Epithelial cell of proximal tubule (primary cell): ENCODE data around the gene PNPLA4. TPM values are rescaled to one million over a fixed set of nuclear protein-coding genes. Genes with fewer than 3 reads are reported as not detected.
A peak's percentile ranks its signal among the peaks of the same experiment; 100 is the strongest.

Experiments
- DNase-seq: peaks from one replicate; pipeline ENCODE4 v3.0.0-alpha.2; 2011; ENCODE audit warnings: low read depth
- H3K4me3 ChIP-seq: 2 replicates; pipeline ENCODE4 v1.5.1; 2011; ENCODE audit warnings: low read depth, mild to moderate bottlenecking, low read length
- total RNA-seq: library from RNA; depleted of rRNA; stranded (reverse); fragments of >200 nt; gene quantifications from 2 replicates; pipeline ENCODE4 v1.2.3, GENCODE V29; 2015
- TF ChIP-seq, protein P1 (sequence below): conservative IDR thresholded peaks from 2 replicates; pipeline ENCODE4 v1.5.1; 2012; ENCODE audit warnings: low read depth, mild to moderate bottlenecking, low read length

The PNPLA4 gene
- total RNA-seq, 1 donor from 2014 or later: 9.2 TPM

- peak; percentile 9 for DNase-seq
- H3K4me3 ChIP-seq: no peak overlapping the region
- TF ChIP-seq, protein P1, sequence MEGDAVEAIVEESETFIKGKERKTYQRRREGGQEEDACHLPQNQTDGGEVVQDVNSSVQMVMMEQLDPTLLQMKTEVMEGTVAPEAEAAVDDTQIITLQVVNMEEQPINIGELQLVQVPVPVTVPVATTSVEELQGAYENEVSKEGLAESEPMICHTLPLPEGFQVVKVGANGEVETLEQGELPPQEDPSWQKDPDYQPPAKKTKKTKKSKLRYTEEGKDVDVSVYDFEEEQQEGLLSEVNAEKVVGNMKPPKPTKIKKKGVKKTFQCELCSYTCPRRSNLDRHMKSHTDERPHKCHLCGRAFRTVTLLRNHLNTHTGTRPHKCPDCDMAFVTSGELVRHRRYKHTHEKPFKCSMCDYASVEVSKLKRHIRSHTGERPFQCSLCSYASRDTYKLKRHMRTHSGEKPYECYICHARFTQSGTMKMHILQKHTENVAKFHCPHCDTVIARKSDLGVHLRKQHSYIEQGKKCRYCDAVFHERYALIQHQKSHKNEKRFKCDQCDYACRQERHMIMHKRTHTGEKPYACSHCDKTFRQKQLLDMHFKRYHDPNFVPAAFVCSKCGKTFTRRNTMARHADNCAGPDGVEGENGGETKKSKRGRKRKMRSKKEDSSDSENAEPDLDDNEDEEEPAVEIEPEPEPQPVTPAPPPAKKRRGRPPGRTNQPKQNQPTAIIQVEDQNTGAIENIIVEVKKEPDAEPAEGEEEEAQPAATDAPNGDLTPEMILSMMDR: peak; percentile 75
These were observed 1.2 kb downstream of the PNPLA4 start for GRCh38 chrX:7925867-7926472.

- DNase-seq: no peak
- TF ChIP-seq, protein P1: no peak
- H3K4me3 ChIP-seq: no peak overlapping the region
These were observed 5.5 kb downstream of the PNPLA4 start for GRCh38 chrX:7921750-7922149.

- TF ChIP-seq, protein P1: no peak
- DNase-seq: no peak
- no peak overlapping the region for H3K4me3 ChIP-seq
These were observed 18.4 kb downstream of the PNPLA4 start for GRCh38 chrX:7908821-7909220.

DNA sequence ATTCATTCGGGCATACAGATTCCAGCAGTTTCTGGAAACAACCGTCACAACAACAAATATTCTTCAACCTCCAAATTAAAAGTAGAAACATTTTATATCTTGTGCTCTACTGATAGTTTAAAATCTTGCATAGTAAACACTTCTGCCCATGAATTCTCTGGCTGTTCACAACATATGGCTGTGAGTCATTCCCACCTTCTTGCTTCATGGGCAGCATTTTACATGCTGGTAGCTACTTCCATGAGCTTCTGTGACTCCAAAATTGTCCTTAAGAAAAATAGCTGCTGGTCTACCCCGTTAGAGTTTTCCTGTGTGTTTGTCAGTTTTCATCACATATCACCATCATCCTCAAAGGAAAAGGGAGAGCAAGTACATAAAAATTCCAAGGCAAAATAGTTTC is 22.7 kb downstream of the PNPLA4 start:
- no peak for DNase-seq
- TF ChIP-seq, protein P1: no peak
- no peak overlapping the region for H3K4me3 ChIP-seq

DNA sequence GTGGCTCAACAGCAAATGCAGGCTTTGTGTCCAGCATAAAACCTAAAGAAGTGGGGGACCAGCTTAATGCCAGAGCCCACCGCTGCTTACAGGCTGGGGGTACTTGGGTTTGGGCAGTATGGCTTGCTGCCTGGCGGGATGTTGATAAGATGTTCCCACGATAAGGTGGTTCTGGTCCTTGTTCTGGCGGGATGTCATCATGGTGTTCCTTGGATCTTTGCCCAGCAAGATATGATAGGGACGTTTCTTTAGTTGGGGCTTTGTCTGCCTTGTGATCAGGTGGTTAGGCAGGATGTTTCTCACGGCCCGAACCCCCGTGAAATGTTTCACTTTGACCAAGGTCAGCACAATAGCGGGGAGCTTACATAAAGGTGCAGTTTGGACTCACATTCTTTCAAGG is 35.3 kb downstream of the PNPLA4 start:
- H3K4me3 ChIP-seq: no peak overlapping the region
- TF ChIP-seq, protein P1: no peak
- no peak for DNase-seq

DNA sequence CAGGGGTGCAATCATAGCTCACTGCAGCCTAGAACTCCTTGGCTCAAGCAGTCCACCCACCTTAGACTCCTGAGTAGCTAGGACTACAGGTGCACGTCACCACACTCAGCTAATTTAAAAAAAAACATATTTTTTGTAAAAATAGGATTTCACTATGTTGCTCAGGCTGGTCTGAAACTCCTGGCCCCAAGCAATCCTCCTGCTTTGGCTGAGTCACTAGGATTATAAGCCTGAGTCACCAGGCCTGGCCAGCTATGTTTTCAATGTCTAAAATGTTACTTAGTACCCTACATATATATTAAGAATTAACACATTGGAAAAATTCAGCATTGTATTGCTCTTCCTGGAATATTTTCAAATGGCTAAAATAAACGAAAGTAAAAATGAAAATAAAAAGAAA is 37.5 kb downstream of the PNPLA4 start:
- DNase-seq: peak; percentile 1
- no peak overlapping the region for H3K4me3 ChIP-seq
- TF ChIP-seq, protein P1: no peak

DNA sequence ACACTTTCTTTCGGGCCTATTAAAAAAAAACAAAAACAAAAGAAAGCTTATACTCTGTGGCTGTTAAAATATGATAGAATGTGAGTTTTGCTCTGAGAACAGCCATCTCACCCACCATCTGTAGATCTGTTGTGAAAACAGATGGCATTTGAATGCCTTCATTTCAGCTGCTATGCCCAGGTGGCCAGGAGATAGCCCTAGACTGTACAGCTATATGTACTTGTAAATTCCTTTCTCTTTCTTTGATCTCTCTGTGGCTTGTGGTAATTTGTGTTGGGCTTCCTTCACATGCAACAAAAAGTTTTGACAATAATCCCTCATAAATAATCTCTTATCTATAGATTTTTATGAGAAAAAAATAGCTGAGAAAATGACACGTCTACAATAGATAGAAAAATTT is 38.1 kb downstream of the PNPLA4 start:
- no peak for DNase-seq
- H3K4me3 ChIP-seq: no peak overlapping the region
- TF ChIP-seq, protein P1: no peak
